Liver (tissue), 3 donors: Measurements from ENCODE around the gene PLGLB2.
"Not testable (repeated sequence)": the region's sequence is repeated elsewhere in the genome, so short reads cannot be mapped to it uniquely, and the experiment has no call there.

Experiments used
- ATF3 ChIP-seq: IDR thresholded peaks from 2 replicates; pipeline ENCODE4 v1.6.1; 2016; ENCODE audit warnings: antibody characterized with exemption
- RXRA ChIP-seq, 2 donors: IDR thresholded peaks; 2 replicates each; pipeline ENCODE4 v1.6.1; 2017 to 2018; ENCODE audit warnings: antibody characterized with exemption in 2 of 2, mild to moderate bottlenecking in 1 of 2
- TF ChIP-seq, protein P1 (sequence below): fragments of 150-350 bp; IDR thresholded peaks from 2 replicates; pipeline ENCODE4 v1.5.1; 2017; ENCODE audit warnings: improper control_type of control experiment, low read depth, low read length; ENCODE audit not compliant: missing input control
- donor health status: healthy.
- donor health status: healthy.

GRCh38 chr2:87748524-87748923 is 637 bp downstream of the PLGLB2 start:
- TF ChIP-seq, protein P1, sequence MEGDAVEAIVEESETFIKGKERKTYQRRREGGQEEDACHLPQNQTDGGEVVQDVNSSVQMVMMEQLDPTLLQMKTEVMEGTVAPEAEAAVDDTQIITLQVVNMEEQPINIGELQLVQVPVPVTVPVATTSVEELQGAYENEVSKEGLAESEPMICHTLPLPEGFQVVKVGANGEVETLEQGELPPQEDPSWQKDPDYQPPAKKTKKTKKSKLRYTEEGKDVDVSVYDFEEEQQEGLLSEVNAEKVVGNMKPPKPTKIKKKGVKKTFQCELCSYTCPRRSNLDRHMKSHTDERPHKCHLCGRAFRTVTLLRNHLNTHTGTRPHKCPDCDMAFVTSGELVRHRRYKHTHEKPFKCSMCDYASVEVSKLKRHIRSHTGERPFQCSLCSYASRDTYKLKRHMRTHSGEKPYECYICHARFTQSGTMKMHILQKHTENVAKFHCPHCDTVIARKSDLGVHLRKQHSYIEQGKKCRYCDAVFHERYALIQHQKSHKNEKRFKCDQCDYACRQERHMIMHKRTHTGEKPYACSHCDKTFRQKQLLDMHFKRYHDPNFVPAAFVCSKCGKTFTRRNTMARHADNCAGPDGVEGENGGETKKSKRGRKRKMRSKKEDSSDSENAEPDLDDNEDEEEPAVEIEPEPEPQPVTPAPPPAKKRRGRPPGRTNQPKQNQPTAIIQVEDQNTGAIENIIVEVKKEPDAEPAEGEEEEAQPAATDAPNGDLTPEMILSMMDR: not testable (repeated sequence)
- not testable (repeated sequence) for TF ChIP-seq RXRA (IDR thresholded peaks at IDR 0.05); ATF3
